H7 (cell line): ENCODE data around the gene P3H1. TPM values are rescaled to one million over a fixed set of nuclear protein-coding genes. Genes with fewer than 3 reads are reported as not detected.

Source experiments
- DNase-seq: peaks from one replicate; pipeline ENCODE4 v3.0.0; 2012
- H3K27me3 ChIP-seq: 2 replicates; pipeline ENCODE4 v1.6.0; 2011; ENCODE audit warnings: mild to moderate bottlenecking, low read length; ENCODE audit not compliant: control insufficient read depth, insufficient read depth
- H3K36me3 ChIP-seq: replicated peaks from 2 replicates; pipeline ENCODE4 v1.5.1; 2011; ENCODE audit warnings: low read length; ENCODE audit not compliant: control insufficient read depth, insufficient read depth
- H3K4me3 ChIP-seq: 2 replicates; pipeline ENCODE4 v1.5.1; 2011; ENCODE audit warnings: low read depth, mild to moderate bottlenecking, control low read depth, low read length, moderate library complexity; ENCODE audit not compliant: insufficient read depth
- total RNA-seq: library from RNA; depleted of rRNA; stranded (reverse); fragments of >200 nt; shearing (Covaris generic); gene quantifications from 2 replicates; pipeline ENCODE4 v1.2.3, GENCODE V29; 2014

The P3H1 gene
- total RNA-seq, 1 experiment from 2014 or later = 139 TPM

- no peak for DNase-seq
These were observed 23.3 kb downstream of the P3H1 start for GRCh38 chr1:42743317-42744147.

GRCh38 chr1:42742617-42743316 is 24.1 kb downstream of the P3H1 start:
- no peaks in the 10 kb centered on the region for H3K27me3 ChIP-seq
- H3K4me3 ChIP-seq = no peak overlapping the region
- DNase-seq = no peak
- peaks cover 11% of the 10 kb centered on the region for H3K36me3 ChIP-seq

More at GRCh38 chr1:42743317-42744147, 23.3 kb downstream of the P3H1 start:
- Histone ChIP-seq H3K4me3 (no peak overlapping the region), H3K36me3 (peaks cover 11% of the 10 kb centered on the region), H3K27me3 (no peaks in the 10 kb centered on the region)

- DNase-seq = no peak
- Histone ChIP-seq H3K27me3 (no peaks in the 10 kb centered on the region), H3K4me3 (no peak overlapping the region), H3K36me3 (peaks cover 9% of the 10 kb centered on the region)
These were observed 24.7 kb downstream of the P3H1 start for GRCh38 chr1:42742141-42742540.

- Histone ChIP-seq H3K36me3 (peaks cover 8% of the 10 kb centered on the region), H3K27me3 (no peaks in the 10 kb centered on the region), H3K4me3 (no peak overlapping the region)
- DNase-seq = no peak
These were observed 25.1 kb downstream of the P3H1 start for GRCh38 chr1:42741706-42742105.

GRCh38 chr1:42740851-42741580 is 25.8 kb downstream of the P3H1 start:
- H3K4me3 ChIP-seq = no peak overlapping the region
- peak; percentile 79 for DNase-seq
- peaks cover 2% of the 10 kb centered on the region for H3K36me3 ChIP-seq
- H3K27me3 ChIP-seq = no peaks in the 10 kb centered on the region

GRCh38 chr1:42739753-42740700 is 26.8 kb downstream of the P3H1 start, which contains the start of gene CLDN19:
TSS of gene CLDN19 (minus strand) at chr1:42740236. CDS start at chr1:42740063, 173 bp downstream.
- Histone ChIP-seq H3K4me3 (peak within 1 kb of the TSS; percentile 29), H3K27me3 (no peaks in the 10 kb centered on the region), H3K36me3 (no peaks in the 10 kb centered on the region)
- DNase-seq = peak; percentile 99

- peak; percentile 43 for DNase-seq
- Histone ChIP-seq H3K36me3 (no peaks in the 10 kb centered on the region), H3K4me3 (no peak overlapping the region), H3K27me3 (no peaks in the 10 kb centered on the region)
These were observed 28.1 kb downstream of the P3H1 start for GRCh38 chr1:42738678-42739226.

- H3K36me3 ChIP-seq = no peaks in the 10 kb centered on the region
- peak; percentile 50 for DNase-seq
- no peak overlapping the region for H3K4me3 ChIP-seq
- H3K27me3 ChIP-seq = no peaks in the 10 kb centered on the region
These were observed 28.7 kb downstream of the P3H1 start for GRCh38 chr1:42737986-42738677.

- no peaks in the 10 kb centered on the region for H3K27me3 ChIP-seq
- no peaks in the 10 kb centered on the region for H3K36me3 ChIP-seq
- H3K4me3 ChIP-seq = no peak overlapping the region
- DNase-seq = no peak
These were observed 29.6 kb downstream of the P3H1 start for GRCh38 chr1:42737257-42737656.

GRCh38 chr1:42736571-42737200 is 30.1 kb downstream of the P3H1 start:
- DNase-seq = no peak
- H3K27me3 ChIP-seq = no peaks in the 10 kb centered on the region
- no peaks in the 10 kb centered on the region for H3K36me3 ChIP-seq
- no peak overlapping the region for H3K4me3 ChIP-seq

GRCh38 chr1:42736152-42736551 is 30.7 kb downstream of the P3H1 start:
- peak; percentile 86 for DNase-seq
- Histone ChIP-seq H3K36me3 (no peaks in the 10 kb centered on the region), H3K4me3 (no peak overlapping the region), H3K27me3 (no peaks in the 10 kb centered on the region)

GRCh38 chr1:42735477-42736105 is 31.2 kb downstream of the P3H1 start:
- no peak for DNase-seq
- no peaks in the 10 kb centered on the region for H3K27me3 ChIP-seq
- H3K4me3 ChIP-seq = no peak overlapping the region
- H3K36me3 ChIP-seq = no peaks in the 10 kb centered on the region
